Measurements from ENCODE around the gene C12orf57. TPM values are rescaled to one million over a fixed set of nuclear protein-coding genes. Genes with fewer than 3 reads are reported as not detected.
A peak's percentile ranks its signal among the peaks of the same experiment; 100 is the strongest.

The C12orf57 gene
- total and polyA plus RNA-seq, 2 of the 13 experiments (the other 11 are each of a cell fraction or from before 2014, with no cell fraction given) = 84.0 to 287 TPM

GRCh38 chr12:6943722-6944380 lies at the start of gene C12orf57, which contains the start of gene RNU7-1 (continued):
- TF ChIP-seq RNF219 (CRISPR knock-in tag; IDR thresholded peaks at IDR 0.05) = no peak; the same call in 1 of the 2 replicates
- 0 out of 2 replicates have a peak, but pooled peaks have one; percentile 49 for TF ChIP-seq ZBTB37 (CRISPR knock-in tag; IDR thresholded peaks at IDR 0.05)
- TF ChIP-seq MNT (IDR thresholded peaks at IDR 0.05) = peak; percentile 11; the same call in 1 of the 2 replicates
- TF ChIP-seq ZBTB20 (CRISPR knock-in tag; IDR thresholded peaks at IDR 0.05; ENCODE audit: borderline replicate concordance, low read depth) = no peak
- peak in 1 of 2 experiments; percentile 72; a peak in 3 of 4 replicates for TF ChIP-seq EP300 (IDR thresholded peaks at IDR 0.05; ENCODE audit: low read depth in 2 of 2, low read length in 2 of 2)
- peak; percentile 87 for TF ChIP-seq EP300 (CRISPR knock-in tag; IDR thresholded peaks at IDR 0.05; ENCODE audit: borderline replicate concordance)
- no peak for TF ChIP-seq THAP8 (CRISPR knock-in tag; IDR thresholded peaks at IDR 0.05; ENCODE audit: borderline replicate concordance)
- TF ChIP-seq MYC (CRISPR knock-in tag; IDR thresholded peaks at IDR 0.05; ENCODE audit: borderline replicate concordance) = no peak
- no peak for TF ChIP-seq SKIL (CRISPR knock-in tag; IDR thresholded peaks at IDR 0.05; ENCODE audit: borderline replicate concordance)
- TF ChIP-seq SIN3A (IDR thresholded peaks at IDR 0.05; ENCODE audit: borderline replicate concordance, low read depth, low read length) = peak; percentile 92
- no peak for TF ChIP-seq EEA1 (CRISPR knock-in tag; IDR thresholded peaks at IDR 0.05; ENCODE audit: borderline replicate concordance)
- TF ChIP-seq MIER2 (CRISPR knock-in tag; IDR thresholded peaks at IDR 0.05) = peak; percentile 85; the same call in 1 of the 2 replicates
- no peak for TF ChIP-seq GPN1 (CRISPR knock-in tag; IDR thresholded peaks at IDR 0.05; ENCODE audit: borderline replicate concordance)
- TF ChIP-seq ZFP36L2 (CRISPR knock-in tag; IDR thresholded peaks at IDR 0.05) = no peak
- no peak for TF ChIP-seq ZNF740 (CRISPR knock-in tag; IDR thresholded peaks at IDR 0.05)
- TF ChIP-seq NCOA2 (CRISPR knock-in tag; IDR thresholded peaks at IDR 0.05) = peak; percentile 86
